Measurements from ENCODE around the gene NSG2.

NSG2 gene

DNA sequence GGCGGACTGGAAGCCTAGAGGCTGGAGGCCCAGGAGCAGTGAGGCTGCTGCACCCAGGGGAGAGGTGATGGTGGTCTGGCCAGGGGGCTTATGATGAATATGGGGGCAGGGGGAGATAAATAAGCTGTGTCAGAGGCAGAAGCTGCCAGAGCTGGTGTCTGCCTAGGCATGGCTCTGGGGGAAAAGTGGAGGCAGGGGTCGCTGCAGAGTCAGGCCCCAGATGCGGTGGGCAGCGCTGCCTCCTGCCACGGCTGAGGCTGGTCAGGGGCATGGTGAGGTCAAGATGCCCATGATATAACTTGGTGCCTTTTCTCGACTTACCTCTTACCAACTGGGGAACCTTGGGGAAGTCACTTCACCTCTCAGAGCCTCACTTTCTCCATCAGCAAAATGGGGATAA is 51.1 kb downstream of the NSG2 start:
- Histone ChIP-seq H3K4me3 (ENCODE audit: low read length, poor library complexity, severe bottlenecking) (no peak overlapping the region), H2AFZ (ENCODE audit: low read length) (no peak overlapping the region), H3K4me1 (ENCODE audit: insufficient read depth, low read length, poor library complexity, severe bottlenecking) (no peaks in the 10 kb centered on the region), H3K27me3 (ENCODE audit: insufficient read depth, low read length, poor library complexity, severe bottlenecking) (no peaks in the 10 kb centered on the region), H3K9me3 (ENCODE audit: insufficient read depth, low read depth, low read length) (no peaks in the 10 kb centered on the region), H3K79me2 (ENCODE audit: insufficient read depth, low read length) (no peaks in the 10 kb centered on the region), H4K20me1 (ENCODE audit: insufficient read depth, low read length, poor library complexity, severe bottlenecking) (no peaks in the 10 kb centered on the region), H3K9me2 (replicated peaks; ENCODE audit: low read depth, low read length) (no peaks in the 10 kb centered on the region), H3F3A (ENCODE audit: low read depth) (no peaks in the 10 kb centered on the region), H3K36me3 (ENCODE audit: insufficient read depth, low read length) (no peaks in the 10 kb centered on the region), H3K4me2 (ENCODE audit: low read depth, low read length, poor library complexity, severe bottlenecking) (no peak overlapping the region), H3K9ac (ENCODE audit: low read depth, low read length, poor library complexity, severe bottlenecking) (no peak overlapping the region)
- TF ChIP-seq, protein P1, sequence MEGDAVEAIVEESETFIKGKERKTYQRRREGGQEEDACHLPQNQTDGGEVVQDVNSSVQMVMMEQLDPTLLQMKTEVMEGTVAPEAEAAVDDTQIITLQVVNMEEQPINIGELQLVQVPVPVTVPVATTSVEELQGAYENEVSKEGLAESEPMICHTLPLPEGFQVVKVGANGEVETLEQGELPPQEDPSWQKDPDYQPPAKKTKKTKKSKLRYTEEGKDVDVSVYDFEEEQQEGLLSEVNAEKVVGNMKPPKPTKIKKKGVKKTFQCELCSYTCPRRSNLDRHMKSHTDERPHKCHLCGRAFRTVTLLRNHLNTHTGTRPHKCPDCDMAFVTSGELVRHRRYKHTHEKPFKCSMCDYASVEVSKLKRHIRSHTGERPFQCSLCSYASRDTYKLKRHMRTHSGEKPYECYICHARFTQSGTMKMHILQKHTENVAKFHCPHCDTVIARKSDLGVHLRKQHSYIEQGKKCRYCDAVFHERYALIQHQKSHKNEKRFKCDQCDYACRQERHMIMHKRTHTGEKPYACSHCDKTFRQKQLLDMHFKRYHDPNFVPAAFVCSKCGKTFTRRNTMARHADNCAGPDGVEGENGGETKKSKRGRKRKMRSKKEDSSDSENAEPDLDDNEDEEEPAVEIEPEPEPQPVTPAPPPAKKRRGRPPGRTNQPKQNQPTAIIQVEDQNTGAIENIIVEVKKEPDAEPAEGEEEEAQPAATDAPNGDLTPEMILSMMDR (conservative IDR thresholded peaks at IDR 0.05; ENCODE audit: low read length), result no peak
- TF ChIP-seq EZH2phosphoT487 (IDR thresholded peaks at IDR 0.05; ENCODE audit: borderline replicate concordance), result no peak

DNA sequence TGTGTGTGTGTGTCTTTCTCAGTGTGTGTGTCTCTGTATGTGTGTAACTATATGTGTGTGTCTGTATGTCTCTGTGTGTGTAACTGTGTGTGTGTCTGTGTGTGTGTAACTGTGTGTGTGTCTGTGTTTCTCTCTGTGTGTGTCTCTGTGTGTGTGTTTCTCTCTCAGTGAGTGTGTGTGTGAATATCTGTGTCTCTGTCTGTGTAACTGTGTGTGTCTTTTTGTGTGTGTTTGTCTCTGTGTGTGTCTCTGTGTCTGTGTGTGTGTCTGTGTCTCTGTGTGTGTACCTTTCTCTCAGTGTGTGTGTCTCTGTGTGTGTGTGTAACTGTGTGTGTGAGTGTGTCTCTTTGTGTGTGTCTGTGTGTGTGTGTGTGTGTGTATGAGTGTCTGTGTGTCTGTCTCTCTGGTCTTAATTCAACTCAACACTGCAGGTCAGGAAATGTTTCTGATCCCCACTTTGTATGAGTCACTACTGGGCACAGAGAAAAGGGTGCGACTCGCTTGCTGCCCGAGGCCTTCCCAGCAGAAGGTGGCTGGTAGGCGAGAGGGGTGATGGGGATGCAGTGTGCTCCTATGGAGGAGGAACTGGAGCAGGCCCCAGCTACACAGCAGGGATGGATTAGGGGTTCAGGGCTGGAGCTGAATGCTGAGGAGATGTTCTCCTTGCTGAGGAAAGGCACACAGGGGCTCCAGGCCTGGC is 52.1 kb downstream of the NSG2 start:
- H4K20me1 ChIP-seq (ENCODE audit: insufficient read depth, low read length, poor library complexity, severe bottlenecking), result no peaks in the 10 kb centered on the region
- no peak overlapping the region for H2AFZ ChIP-seq (ENCODE audit: low read length)
- H3K27me3 ChIP-seq (ENCODE audit: insufficient read depth, low read length, poor library complexity, severe bottlenecking), result no peaks in the 10 kb centered on the region
- no peaks in the 10 kb centered on the region for H3K9me3 ChIP-seq (ENCODE audit: insufficient read depth, low read depth, low read length)
- H3K4me1 ChIP-seq (ENCODE audit: insufficient read depth, low read length, poor library complexity, severe bottlenecking), result no peaks in the 10 kb centered on the region
- no peak for TF ChIP-seq EZH2phosphoT487 (IDR thresholded peaks at IDR 0.05; ENCODE audit: borderline replicate concordance)
- H3K9ac ChIP-seq (ENCODE audit: low read depth, low read length, poor library complexity, severe bottlenecking), result no peak overlapping the region
- no peak overlapping the region for H3K4me3 ChIP-seq (ENCODE audit: low read length, poor library complexity, severe bottlenecking)
- H3F3A ChIP-seq (ENCODE audit: low read depth), result no peaks in the 10 kb centered on the region
- no peaks in the 10 kb centered on the region for H3K79me2 ChIP-seq (ENCODE audit: insufficient read depth, low read length)
- no peaks in the 10 kb centered on the region for H3K36me3 ChIP-seq (ENCODE audit: insufficient read depth, low read length)
- no peaks in the 10 kb centered on the region for H3K9me2 ChIP-seq (replicated peaks; ENCODE audit: low read depth, low read length)
- H3K4me2 ChIP-seq (ENCODE audit: low read depth, low read length, poor library complexity, severe bottlenecking), result no peak overlapping the region

DNA sequence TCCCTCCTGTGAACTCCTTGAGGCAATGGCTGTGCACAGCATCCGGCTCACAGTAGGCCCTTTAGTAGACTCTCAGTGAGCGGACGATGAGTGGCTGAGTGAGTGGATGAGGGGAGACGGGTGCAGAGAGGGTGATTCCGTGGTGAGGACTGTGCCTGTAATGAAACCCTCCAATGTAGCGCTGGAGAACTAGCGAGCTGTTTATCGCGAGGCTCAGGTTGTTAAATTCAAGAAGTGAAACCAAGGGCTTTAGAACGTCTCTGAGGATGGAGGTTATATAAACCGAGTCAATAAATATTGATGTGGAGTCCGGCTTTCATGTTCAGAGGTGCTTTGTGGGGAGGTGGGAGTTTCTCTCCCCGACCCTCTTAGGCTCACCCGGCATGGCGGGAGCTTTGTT is 53.2 kb downstream of the NSG2 start:
- TF ChIP-seq, protein P1 (conservative IDR thresholded peaks at IDR 0.05; ENCODE audit: low read length), result no peak
- TF ChIP-seq EZH2phosphoT487 (IDR thresholded peaks at IDR 0.05; ENCODE audit: borderline replicate concordance), result no peak
- no peaks in the 10 kb centered on the region for H3K27me3 ChIP-seq (ENCODE audit: insufficient read depth, low read length, poor library complexity, severe bottlenecking)
- H4K20me1 ChIP-seq (ENCODE audit: insufficient read depth, low read length, poor library complexity, severe bottlenecking), result no peaks in the 10 kb centered on the region
- no peak overlapping the region for H3K4me2 ChIP-seq (ENCODE audit: low read depth, low read length, poor library complexity, severe bottlenecking)
- no peak overlapping the region for H2AFZ ChIP-seq (ENCODE audit: low read length)
- no peak overlapping the region for H3K4me3 ChIP-seq (ENCODE audit: low read length, poor library complexity, severe bottlenecking)
- H3F3A ChIP-seq (ENCODE audit: low read depth), result no peaks in the 10 kb centered on the region
- H3K4me1 ChIP-seq (ENCODE audit: insufficient read depth, low read length, poor library complexity, severe bottlenecking), result no peaks in the 10 kb centered on the region
- H3K9me3 ChIP-seq (ENCODE audit: insufficient read depth, low read depth, low read length), result no peaks in the 10 kb centered on the region
- H3K79me2 ChIP-seq (ENCODE audit: insufficient read depth, low read length), result no peaks in the 10 kb centered on the region
- H3K36me3 ChIP-seq (ENCODE audit: insufficient read depth, low read length), result no peaks in the 10 kb centered on the region
- no peaks in the 10 kb centered on the region for H3K9me2 ChIP-seq (replicated peaks; ENCODE audit: low read depth, low read length)
- H3K9ac ChIP-seq (ENCODE audit: low read depth, low read length, poor library complexity, severe bottlenecking), result no peak overlapping the region

DNA sequence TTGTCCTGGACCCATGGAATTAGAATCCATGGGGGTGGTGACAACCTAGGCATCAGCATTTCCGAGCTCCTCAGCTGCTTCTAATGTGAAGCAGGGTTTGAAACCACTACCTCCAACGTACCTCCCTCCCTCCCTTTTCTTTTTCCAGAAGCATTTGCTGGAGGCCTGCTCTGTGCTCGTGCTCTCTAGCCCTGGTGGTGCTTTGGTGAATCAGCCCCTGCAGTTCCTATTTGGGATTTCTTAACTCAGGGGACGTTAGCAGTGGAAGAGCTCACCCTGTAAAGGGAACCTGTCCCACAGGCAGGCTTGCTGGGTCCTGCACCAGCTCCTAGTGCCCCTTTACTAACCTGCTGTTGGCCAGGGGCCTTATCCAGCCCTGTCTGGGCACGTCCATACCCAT is 55.0 kb downstream of the NSG2 start:
- Histone ChIP-seq H3K79me2 (ENCODE audit: insufficient read depth, low read length) (no peaks in the 10 kb centered on the region), H3K9ac (ENCODE audit: low read depth, low read length, poor library complexity, severe bottlenecking) (no peak overlapping the region), H3K36me3 (ENCODE audit: insufficient read depth, low read length) (no peaks in the 10 kb centered on the region), H3K4me1 (ENCODE audit: insufficient read depth, low read length, poor library complexity, severe bottlenecking) (no peaks in the 10 kb centered on the region), H2AFZ (ENCODE audit: low read length) (no peak overlapping the region), H3K9me2 (replicated peaks; ENCODE audit: low read depth, low read length) (no peaks in the 10 kb centered on the region), H3K27me3 (ENCODE audit: insufficient read depth, low read length, poor library complexity, severe bottlenecking) (no peaks in the 10 kb centered on the region), H3F3A (ENCODE audit: low read depth) (no peaks in the 10 kb centered on the region), H3K9me3 (ENCODE audit: insufficient read depth, low read depth, low read length) (no peaks in the 10 kb centered on the region), H3K4me2 (ENCODE audit: low read depth, low read length, poor library complexity, severe bottlenecking) (no peak overlapping the region), H3K4me3 (ENCODE audit: low read length, poor library complexity, severe bottlenecking) (no peak overlapping the region), H4K20me1 (ENCODE audit: insufficient read depth, low read length, poor library complexity, severe bottlenecking) (no peaks in the 10 kb centered on the region)
- no peak for TF ChIP-seq EZH2phosphoT487 (IDR thresholded peaks at IDR 0.05; ENCODE audit: borderline replicate concordance)
- TF ChIP-seq, protein P1 (conservative IDR thresholded peaks at IDR 0.05; ENCODE audit: low read length), result no peak
